ENCODE results near the gene TMEM256. TPM values are rescaled to one million over a fixed set of nuclear protein-coding genes. Genes with fewer than 3 reads are reported as not detected.
A peak's percentile ranks its signal among the peaks of the same experiment; 100 is the strongest.

The TMEM256 gene
- total and polyA plus RNA-seq, 9 of the 15 experiments (the other 6 are each of a cell fraction or from before 2014, with no cell fraction given), result 43.4 to 177 (median 68.5) TPM

GRCh38 chr17:7444682-7445618 lies 41.1 kb upstream of the TMEM256 start, which contains the start of gene CHRNB1 (continued):
- TF ChIP-seq REST (IDR thresholded peaks at IDR 0.05; ENCODE audit: borderline replicate concordance) (0 out of 2 replicates have a peak, but pooled peaks have one; percentile 34), REST (CRISPR knock-in tag; IDR thresholded peaks at IDR 0.05; ENCODE audit: low read depth) (no peak), ZFX (CRISPR knock-in tag; IDR thresholded peaks at IDR 0.05) (peak; percentile 35), CBX5 (IDR thresholded peaks at IDR 0.05; ENCODE audit: borderline replicate concordance, low read depth) (no peak), CTCFL (IDR thresholded peaks at IDR 0.05; ENCODE audit: borderline replicate concordance, insufficient read depth, low read depth, low read length, poor library complexity, severe bottlenecking) (no peak), PKNOX1 (IDR thresholded peaks at IDR 0.05) (no peak), ZNF75A (CRISPR knock-in tag; IDR thresholded peaks at IDR 0.05) (no peak), FOXA1 (IDR thresholded peaks at IDR 0.05; ENCODE audit: borderline replicate concordance) (no peak)
- TF ChIP-seq, protein P1, sequence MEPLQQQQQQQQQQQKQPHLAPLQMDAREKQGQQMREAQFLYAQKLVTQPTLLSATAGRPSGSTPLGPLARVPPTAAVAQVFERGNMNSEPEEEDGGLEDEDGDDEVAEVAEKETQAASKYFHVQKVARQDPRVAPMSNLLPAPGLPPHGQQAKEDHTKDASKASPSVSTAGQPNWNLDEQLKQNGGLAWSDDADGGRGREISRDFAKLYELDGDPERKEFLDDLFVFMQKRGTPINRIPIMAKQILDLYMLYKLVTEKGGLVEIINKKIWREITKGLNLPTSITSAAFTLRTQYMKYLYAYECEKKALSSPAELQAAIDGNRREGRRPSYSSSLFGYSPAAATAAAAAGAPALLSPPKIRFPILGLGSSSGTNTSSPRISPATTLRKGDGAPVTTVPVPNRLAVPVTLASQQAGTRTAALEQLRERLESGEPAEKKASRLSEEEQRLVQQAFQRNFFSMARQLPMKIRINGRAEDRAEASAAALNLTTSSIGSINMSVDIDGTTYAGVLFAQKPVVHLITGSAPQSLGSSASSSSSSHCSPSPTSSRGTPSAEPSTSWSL (CRISPR knock-in tag; IDR thresholded peaks at IDR 0.05; ENCODE audit: borderline replicate concordance), result no peak
